Subcutaneous adipose tissue (tissue), 4 donors: ENCODE data around the gene TMEM51. TPM values are rescaled to one million over a fixed set of nuclear protein-coding genes. Genes with fewer than 3 reads are reported as not detected.

Source experiments
- total RNA-seq, 4 donors: library from RNA; depleted of rRNA; stranded (reverse); fragments of >200 nt; gene quantifications; one replicate each; pipeline ENCODE4 v1.1.0, GENCODE V29; 2016
- TF ChIP-seq, protein P1 (sequence below): fragments of 450-650 bp; IDR thresholded peaks from one replicate; pipeline ENCODE4 v1.5.1; 2016; ENCODE audit warnings: low read depth, mild to moderate bottlenecking, control low read depth, antibody characterized with exemption, moderate library complexity

Gene TMEM51
- total RNA-seq, 4 donors from 2014 or later = 0.94 to 8.5 (median 1.1) TPM

DNA sequence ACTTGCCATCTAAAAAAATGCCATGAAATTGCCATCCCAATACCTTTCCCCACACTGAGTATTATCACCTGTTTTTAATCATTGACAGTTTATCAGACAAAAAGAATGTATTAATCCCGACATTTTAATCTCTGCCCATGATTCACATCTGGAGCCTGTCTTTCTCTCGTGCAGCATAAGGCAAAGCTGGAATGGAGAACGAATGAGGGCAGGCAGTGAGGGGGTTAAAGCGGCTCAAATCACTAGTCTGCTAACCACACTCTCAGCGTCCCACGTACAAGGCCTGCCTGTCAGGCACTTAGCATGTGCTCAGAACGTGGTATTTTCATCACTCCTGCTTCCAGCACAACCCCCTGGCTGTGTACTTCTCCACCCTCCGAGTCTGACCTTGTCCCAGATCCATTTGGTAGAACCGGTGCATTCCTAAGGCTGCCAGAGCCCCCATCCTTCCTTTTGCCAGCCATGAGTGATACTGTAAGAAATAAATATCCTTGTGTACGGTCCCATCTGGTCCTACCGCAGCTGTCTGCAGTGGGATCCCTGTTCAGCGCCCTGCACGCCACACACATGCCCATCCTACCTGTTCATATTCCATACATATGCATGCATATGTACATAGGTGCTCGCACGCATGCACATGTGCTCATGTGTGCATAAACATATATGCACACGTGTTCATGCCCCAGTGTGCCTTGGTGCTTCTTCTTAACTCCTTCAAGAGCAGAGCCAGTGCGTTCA lies 58.8 kb downstream of the TMEM51 start:
- TF ChIP-seq, protein P1, sequence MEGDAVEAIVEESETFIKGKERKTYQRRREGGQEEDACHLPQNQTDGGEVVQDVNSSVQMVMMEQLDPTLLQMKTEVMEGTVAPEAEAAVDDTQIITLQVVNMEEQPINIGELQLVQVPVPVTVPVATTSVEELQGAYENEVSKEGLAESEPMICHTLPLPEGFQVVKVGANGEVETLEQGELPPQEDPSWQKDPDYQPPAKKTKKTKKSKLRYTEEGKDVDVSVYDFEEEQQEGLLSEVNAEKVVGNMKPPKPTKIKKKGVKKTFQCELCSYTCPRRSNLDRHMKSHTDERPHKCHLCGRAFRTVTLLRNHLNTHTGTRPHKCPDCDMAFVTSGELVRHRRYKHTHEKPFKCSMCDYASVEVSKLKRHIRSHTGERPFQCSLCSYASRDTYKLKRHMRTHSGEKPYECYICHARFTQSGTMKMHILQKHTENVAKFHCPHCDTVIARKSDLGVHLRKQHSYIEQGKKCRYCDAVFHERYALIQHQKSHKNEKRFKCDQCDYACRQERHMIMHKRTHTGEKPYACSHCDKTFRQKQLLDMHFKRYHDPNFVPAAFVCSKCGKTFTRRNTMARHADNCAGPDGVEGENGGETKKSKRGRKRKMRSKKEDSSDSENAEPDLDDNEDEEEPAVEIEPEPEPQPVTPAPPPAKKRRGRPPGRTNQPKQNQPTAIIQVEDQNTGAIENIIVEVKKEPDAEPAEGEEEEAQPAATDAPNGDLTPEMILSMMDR = no peak

DNA sequence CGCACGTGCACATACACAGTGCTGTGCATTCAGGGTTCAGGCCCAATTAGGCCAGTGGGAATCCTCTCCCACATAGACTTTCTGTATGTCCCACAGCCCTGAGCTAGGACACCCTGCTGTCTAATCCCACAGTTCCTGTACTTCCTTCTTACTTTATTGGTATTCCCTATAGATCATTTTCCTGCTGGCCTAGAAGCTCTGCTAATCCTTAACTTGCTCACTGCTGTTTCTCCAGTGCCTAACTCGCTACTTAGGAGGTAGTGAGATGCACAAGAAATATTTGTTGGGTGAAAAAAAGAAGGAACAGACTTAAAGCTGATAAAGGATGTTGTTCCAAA lies 59.4 kb downstream of the TMEM51 start:
- TF ChIP-seq, protein P1 = no peak

DNA sequence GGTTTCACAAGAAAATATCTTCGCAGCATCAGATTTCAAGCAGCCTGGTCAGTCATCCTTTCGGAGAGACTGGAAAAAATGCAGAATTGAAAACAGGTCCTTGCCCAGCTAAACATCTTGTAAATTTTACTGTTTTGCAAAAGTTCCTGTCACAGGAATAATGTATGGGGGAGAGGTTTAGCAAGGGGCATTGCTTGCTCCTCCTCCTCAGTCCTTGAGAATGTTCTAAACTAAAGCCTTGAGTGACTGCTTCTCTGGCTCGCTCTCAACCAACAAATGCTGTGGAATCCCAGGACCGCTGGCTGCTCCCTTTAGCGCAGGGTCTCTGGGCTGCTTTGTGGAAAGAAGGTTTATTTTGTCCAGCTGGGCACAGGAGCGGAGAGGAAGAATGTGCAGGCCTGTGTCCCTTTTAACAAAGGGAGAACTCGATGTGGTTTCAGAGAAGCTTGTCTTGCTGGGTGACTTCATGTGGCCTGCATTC lies 59.8 kb downstream of the TMEM51 start:
- TF ChIP-seq, protein P1 = no peak

DNA sequence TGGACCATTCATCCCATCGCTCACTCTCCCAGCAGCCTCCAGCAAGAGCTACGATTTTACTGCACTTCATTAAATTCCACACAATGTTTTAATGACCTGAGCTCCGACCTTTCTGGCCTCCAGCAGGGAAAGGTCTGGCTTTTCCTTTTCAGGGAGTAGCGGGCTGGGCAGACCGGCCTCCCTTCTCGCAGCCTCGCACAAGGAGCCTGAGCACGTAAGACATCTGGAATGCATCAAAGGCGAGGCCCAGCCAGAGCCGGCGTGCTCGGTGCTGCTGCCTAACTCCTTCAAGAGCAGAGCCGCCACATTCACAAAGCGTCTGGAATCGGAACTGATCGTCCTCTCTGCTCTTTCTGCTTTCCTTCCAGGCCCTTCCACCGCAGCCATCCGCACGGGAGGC lies 61.0 kb downstream of the TMEM51 start:
- TF ChIP-seq, protein P1 = no peak

GRCh38 chr1:15215116-15215515 lies 61.6 kb downstream of the TMEM51 start:
- TF ChIP-seq, protein P1 = no peak

DNA sequence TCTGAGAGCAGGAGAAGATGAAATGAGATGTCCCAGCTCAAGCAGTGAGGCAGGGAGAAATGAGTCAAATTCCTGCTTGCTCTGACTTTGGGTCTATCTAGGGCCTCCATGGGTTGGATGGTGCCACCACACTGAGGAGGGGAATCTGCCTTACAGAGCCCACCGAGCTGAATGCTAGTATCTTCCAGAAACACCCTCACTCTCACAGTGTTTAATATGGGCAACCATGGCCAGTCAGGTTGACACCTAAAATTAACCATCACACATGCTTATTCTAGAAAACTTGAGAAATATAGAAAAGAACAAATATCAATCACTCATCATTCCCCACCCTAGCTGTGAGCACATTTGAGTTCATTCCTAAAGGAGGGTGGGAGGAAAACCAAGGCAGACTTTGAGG lies 64.1 kb downstream of the TMEM51 start:
- TF ChIP-seq, protein P1 = no peak

DNA sequence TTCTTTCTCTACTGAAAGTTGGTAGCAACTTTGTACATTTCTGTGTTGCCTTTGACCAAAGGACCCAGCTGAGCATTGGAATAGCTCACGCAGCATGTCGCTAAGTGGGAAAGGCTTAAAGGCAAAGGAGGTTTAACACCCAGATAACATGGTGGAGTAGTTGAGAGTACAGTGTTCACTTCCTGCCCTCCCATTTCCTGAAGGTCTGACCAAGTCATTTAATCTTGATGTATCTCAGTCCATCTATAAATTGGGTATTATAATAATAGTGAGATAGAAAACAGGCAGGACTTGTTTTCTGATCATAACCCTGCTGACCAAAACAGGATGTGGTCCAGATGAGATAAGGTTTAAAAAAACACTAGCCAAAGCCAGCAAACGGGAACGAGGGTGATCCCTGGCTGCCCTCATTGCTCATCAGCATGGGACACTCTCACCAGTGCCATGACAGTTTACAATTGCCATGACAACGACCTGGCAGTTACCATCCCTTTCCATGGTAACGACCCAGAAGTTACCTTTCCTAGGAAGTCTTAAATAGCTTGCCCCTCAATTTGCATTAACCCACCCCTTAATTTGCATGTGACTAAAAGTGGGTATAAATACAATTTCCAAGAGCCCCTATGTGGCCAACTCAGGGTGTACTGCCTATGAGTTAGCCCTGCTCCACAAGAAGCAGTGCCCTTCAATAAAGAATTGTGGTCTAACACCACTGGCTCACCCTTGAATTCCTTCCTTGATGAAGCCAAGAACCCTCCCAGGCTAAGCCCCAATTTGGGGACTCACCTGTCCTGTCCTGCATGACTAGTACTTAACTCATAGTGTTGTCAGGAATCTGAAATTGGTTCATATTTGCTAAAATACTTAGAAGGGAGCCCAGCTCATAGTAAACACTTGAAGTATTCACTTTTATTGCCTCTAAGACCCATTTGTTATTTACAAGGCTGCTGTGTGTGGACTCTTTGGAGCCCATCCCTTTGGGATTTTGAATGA lies 65.0 kb downstream of the TMEM51 start:
- TF ChIP-seq, protein P1 = no peak
